NCI-H2107 (cell line): Measurements from ENCODE around the gene ZNF431.
"Not testable (repeated sequence)": the region's sequence is repeated elsewhere in the genome, so short reads cannot be mapped to it uniquely, and the experiment has no call there.

ENCODE experiments used
- DNase-seq: peaks from one replicate; lab custom pipeline; 2025; lab: John Stamatoyannopoulos, UW

The ZNF431 gene

GRCh38 chr19:21147540-21147939, 5.7 kb downstream of the ZNF431 start:
- DNase-seq = no peak

DNA sequence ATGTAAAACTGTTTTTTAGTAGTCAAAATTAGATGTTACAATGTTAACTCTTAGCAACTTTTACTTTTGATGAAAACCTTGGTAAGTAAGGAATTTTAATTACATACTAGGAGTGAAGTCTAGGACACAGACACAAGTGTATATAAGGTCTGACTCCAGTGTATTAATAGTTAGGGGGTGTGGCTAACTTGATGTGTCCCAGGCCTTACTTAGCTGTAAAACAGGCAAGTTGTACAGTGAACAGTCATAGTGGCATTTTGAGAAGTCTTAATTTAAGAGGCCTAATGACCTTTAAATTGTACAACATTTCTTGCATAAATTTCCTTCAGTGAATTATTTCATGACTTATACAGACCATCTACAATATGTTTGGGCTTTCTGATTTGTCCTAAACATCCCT, 6.8 kb downstream of the ZNF431 start:
- no peak for DNase-seq

DNA sequence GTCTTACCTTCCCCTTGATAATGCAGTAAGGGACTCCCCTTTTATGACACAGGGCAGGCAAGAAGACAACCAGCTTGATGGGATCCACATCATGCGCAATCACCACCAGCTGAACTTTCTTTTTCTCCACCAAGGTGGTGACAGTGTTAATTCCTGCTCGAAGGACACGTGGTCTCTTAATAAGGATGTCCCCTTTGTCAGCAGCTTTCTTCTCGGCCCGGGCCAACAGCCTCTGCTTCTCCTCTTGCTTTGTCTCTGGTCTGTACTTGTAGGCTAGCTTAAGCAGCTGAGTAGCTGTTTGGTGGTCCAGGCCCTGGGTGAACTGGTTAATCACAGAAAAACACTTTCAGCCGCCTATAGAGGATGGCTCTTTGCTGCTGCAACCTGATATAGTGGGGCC, 8.0 kb downstream of the ZNF431 start:
- no peak for DNase-seq

GRCh38 chr19:21151460-21151859, 9.6 kb downstream of the ZNF431 start:
- no peak for DNase-seq

- no peak for DNase-seq
Observed at GRCh38 chr19:21158523-21159135, 16.8 kb downstream of the ZNF431 start.

GRCh38 chr19:21164541-21164940, 22.7 kb downstream of the ZNF431 start:
- DNase-seq = no peak

DNA sequence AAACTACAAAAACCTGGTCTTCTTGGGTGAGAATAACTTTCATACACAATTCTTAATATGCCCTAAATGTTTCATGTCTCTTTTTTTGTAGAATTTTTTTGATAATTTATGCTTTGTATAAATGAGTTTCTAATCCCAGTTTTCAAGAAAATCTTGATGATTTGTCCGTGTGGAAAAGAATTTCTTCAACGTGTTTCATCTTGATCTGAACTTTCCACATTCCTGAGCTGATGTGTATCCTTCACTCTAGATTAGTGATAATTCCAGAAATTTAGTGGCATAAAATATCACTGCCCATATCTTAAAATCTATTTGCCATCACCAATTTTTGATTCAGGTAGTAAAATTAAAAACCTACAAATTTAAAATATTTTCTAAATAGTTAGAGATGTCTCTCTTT, 24.6 kb downstream of the ZNF431 start:
- DNase-seq = no peak

DNA sequence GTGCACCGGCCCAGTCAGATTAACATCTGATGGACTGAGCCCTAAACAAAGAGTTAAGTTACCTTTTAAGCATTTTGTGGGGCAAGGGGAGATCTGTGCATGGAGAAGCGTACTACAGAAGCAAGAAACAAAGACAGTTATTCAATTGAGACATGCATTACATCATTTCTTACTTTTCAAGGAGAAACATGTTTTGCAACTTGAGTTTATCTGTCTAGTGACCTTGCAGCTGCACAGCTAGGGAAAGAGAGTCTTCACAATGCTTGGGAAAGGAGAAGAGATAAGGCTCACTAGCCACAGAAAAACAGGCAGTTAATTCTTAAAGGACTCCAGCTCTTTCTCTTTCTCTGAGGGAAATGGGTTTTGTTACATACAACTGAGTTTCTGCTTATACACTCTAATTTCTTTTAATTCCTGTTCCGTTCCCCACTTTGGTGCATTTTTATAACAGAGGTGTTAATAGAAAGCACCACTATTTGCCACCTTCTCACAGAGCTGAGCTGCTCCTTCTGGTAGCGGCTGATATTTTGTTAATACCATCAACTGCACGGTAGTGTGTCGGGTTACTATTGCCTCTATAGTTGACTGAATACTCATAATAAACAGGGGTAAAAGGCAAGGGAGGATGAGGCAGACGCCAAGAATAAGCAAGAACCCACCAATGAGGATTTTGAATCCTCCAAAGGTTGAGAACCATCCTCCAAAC, 55.9 kb downstream of the ZNF431 start:
- DNase-seq = no peak

DNA sequence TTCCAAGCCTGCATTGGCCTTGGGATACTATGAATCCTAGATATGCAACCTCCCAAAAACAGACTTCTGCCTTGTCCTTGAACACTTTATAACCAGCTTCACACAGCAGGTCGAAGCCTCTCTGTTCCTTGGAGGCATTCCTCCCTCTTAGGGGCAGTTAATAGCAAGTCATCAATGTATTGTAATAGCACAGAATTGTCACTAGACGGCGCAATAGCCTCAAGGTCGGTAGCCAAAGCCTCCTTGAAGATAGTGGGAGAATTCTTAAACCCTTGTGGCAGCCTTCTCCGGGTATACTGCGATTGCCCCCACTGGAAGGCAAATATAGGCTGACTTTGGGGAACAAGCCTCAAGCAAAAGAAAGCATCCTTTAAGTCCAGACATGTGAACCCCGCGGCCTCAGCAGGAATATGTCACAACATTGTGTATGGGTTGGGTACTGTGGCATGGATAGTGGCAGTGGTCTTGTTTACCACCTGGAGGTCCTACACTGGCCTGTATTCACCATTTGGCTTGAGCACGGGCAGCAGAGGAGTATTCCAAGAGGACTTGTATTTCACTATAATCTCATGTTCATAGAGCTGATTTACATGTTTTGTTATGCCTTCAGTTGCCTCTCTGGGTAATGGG, 61.1 kb downstream of the ZNF431 start:
- no peak for DNase-seq

DNA sequence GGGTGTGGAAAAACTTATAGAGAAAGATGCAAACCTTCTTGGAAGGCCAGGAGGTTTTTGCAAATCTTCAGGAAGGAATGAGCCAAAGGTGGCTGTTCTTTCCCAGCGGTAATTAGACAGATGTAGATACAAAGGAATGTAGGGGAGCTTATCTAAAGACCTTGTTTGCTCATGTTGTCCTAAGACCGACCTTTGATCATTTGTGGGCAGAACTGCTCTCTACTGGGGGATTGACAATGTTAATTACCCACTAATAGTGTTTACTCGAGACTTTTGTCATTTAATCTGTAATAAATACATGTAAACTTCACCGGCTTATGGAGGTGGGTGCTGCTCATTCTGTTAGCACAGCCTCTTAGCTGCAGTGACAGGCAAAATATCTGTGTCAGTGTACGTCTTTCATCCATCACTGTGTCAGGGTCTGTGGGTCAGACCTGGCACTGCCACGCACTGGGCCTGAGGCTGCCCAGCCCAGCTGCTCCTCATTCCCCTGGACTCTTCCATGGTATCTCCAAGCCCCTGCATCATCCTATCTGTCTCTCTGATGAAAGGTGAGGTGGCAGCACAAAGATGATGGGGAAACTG, 68.3 kb downstream of the ZNF431 start:
- DNase-seq = no peak

- no peak for DNase-seq
Observed at GRCh38 chr19:21221693-21222092, 79.9 kb downstream of the ZNF431 start.

DNA sequence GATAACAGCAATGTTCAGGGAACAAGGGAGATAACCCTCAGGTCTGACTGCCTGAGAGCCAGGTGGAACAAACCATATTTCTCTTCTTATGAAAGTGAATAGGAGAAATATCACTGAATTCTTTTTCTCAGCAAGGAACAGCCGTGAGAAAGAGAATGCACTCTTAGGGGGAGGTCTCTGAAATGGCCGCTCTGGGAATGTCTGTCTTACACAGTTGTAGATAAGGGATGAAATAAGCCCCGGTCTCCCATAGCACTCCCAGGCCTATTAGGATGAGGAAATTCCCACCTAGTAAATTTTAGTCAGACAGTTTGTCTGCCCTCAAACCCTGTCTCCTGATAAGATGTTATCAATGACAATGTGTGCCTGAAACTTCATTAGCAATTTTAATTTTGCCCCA, 88.1 kb downstream of the ZNF431 start:
- DNase-seq = not testable (repeated sequence)

DNA sequence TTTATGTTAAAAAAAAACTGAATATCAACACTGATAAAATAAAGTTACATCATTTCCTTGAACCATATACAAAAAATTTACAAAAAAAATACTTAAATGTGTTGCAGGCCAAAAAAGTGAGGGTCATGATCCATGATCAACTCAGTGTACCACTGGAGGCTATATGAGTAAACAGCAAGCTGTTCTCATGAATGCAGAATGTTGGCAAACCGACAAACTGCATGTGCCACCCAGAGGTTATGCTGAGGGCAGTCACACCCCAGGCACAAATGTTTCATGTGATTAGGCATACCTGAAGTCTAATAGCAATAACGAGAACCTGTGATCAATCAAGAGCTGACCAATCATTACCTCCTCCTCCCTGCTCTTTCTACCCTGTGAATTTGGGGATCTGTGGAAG, 91.9 kb downstream of the ZNF431 start:
- no peak for DNase-seq

GRCh38 chr19:21236751-21237150, 94.9 kb downstream of the ZNF431 start:
- not testable (repeated sequence) for DNase-seq

DNA sequence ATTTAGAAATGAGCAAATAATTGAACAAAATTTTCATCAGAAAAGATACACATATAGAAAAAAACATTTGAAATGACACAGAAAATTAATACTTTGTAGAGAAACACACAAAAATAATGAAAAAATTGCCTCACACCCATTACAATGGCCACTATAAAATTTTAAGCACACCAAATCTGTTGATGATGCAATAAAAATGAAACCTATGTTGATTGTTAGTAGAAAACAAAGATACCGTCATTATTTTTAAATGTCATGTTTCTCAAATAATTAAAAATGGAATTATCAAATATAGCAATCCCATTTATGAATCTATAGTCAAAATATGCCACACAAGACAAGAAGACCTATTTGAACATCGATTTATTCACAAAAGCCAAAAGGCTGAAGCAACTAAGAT, 96.8 kb downstream of the ZNF431 start:
- no peak for DNase-seq
